ENCODE results near the gene FAM168A. TPM values are rescaled to one million over a fixed set of nuclear protein-coding genes. Genes with fewer than 3 reads are reported as not detected.

The FAM168A gene
- total and polyA plus RNA-seq, 10 donors, result 2.7 to 33.2 (median 22.7) TPM

DNA sequence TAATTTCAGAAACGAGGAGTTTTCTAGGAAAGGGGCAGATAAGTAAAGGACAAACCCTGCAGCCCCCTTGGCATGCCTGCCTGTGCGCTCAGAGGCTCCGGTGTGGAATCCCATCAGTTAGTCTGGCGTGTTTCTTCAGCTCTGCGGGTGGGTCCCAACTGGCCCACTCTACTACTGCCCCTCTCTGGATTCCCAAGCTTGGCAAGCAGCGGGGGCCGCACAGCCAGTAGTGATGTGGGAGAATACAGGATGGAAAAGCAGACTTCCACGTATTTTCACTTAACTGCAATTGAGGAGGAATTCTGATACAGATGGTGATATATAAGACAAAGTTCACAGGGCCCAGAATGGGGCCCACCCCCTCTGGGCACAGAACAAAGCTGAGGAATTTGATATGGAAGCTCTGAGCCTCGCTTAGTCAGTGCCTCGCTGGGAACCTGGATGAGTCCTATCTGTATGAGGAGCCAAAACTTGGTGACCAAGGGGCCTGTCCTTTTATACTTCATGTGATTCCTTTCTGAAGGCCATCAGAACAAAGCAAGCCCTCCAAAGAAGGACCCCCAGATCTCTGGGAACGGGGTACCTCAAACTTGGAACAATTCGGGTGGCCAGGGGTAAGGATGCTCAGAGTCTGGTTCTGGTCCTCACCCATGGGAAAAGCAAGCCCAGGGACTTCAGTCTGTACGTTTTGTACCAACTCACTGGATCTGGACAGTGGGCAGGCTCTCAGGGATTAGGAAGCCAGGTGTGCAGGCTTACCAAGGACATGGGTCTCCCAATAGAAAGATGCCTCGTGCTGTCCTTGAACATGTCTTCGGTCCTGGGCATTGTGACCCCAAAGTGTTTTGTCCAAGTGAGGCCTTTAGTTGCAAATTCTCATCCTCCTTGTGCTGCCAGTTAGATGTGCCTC is 195.7 kb downstream of the FAM168A start:
- 92 to 96% (median 95%) methylated on average over 15 of the region's 15 CpGs for WGBS, 5 donors

DNA sequence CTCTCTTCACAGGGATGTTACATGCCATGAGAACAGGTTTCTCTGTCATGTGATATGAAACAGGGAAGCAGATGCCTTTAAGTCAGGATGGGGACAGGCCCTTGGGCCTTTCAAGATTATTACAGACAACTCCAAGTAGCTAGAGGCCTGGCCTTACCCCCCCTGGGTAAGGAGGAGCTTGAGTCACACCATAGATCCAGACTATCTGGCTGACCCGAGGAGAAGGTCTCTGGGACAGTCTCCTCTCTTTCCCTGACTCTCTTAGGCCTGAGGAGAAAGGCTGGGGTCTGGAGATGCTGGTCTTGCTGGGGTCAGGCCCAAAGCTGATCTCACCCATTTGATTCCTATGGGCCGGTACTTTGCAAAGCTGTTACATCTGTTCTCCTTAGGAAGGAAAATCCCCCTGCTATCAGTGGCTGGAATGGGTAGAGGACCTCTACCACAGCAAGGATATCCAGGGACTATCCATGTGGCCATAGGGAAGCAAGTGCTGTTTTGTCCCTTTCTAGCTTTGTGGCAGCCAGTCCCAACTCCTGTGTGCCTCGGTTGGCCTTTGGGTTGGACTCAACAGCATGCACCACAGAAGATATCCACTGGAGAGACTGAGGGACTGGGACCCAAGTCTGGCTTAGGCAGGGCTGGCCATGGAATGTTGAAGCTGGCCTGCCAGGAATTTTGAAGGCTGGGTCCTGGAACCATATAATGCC is 196.5 kb downstream of the FAM168A start:
- TF ChIP-seq POLR2AphosphoS5 (IDR thresholded peaks at IDR 0.05), result peak in 1 of 3 donors; percentile 12
- TF ChIP-seq, protein P1, sequence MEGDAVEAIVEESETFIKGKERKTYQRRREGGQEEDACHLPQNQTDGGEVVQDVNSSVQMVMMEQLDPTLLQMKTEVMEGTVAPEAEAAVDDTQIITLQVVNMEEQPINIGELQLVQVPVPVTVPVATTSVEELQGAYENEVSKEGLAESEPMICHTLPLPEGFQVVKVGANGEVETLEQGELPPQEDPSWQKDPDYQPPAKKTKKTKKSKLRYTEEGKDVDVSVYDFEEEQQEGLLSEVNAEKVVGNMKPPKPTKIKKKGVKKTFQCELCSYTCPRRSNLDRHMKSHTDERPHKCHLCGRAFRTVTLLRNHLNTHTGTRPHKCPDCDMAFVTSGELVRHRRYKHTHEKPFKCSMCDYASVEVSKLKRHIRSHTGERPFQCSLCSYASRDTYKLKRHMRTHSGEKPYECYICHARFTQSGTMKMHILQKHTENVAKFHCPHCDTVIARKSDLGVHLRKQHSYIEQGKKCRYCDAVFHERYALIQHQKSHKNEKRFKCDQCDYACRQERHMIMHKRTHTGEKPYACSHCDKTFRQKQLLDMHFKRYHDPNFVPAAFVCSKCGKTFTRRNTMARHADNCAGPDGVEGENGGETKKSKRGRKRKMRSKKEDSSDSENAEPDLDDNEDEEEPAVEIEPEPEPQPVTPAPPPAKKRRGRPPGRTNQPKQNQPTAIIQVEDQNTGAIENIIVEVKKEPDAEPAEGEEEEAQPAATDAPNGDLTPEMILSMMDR (IDR thresholded peaks at IDR 0.05 in 8 of 11, conservative IDR thresholded peaks at IDR 0.05 in 3 of 11), result no peak
- Histone ChIP-seq H3K9me3 (no peaks in the 10 kb centered on the region), H3K36me3 (peaks cover 0 to 76% (median 29%) of the 10 kb centered on the region in 6 donors), H3K27me3 (replicated peaks in 1 of 7) (no peaks in the 10 kb centered on the region), H3K4me3 (no peak overlapping the region), H3K27ac (no peak overlapping the region), H3K4me1 (peaks cover 0 to 26% (median 7%) of the 10 kb centered on the region in 6 donors)
- WGBS, 5 donors, result 82 to 92% (median 87%) methylated on average over 2 to 3 of the region's 3 CpGs
- intact Hi-C loops (cut with DNase I; ENCODE audit: low total_unique reads), result no loop called here
- DNase-seq, result no peak

More for the DNA sequence above, 195.7 kb downstream of the FAM168A start:
- Histone ChIP-seq H3K27me3 (replicated peaks in 1 of 7) (no peaks in the 10 kb centered on the region), H3K36me3 (peaks cover 0 to 76% (median 28%) of the 10 kb centered on the region in 6 donors), H3K4me3 (no peak overlapping the region), H3K4me1 (peaks cover 0 to 26% (median 7%) of the 10 kb centered on the region in 6 donors), H3K9me3 (no peaks in the 10 kb centered on the region), H3K27ac (no peak overlapping the region)
- intact Hi-C loops (cut with DNase I; ENCODE audit: low total_unique reads), result no loop called here
- TF ChIP-seq, protein P1 (IDR thresholded peaks at IDR 0.05 in 8 of 11, conservative IDR thresholded peaks at IDR 0.05 in 3 of 11), result no peak
- peak in 1 of 3 donors; percentile 24 for TF ChIP-seq POLR2AphosphoS5 (IDR thresholded peaks at IDR 0.05)
- no peak for DNase-seq

DNA sequence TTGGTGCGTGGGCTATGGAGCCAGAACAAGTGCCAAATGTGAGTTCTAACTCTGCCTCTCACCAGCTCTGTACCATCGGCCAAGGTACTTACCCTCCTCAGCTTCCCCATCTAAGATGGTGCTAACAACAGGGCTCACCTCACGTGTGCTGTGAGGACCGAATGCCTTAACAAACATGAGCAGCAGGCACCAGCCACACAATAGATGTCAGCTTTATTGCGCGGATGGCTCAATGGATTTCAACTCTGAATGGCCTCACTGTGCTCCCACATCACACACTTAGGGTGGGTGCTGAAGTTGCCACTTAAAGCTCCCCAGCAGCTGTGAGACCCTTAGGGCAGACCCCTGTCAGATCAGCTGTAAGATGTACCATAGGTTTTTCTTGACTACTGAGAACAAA is 197.6 kb downstream of the FAM168A start:
- TF ChIP-seq, protein P1 (IDR thresholded peaks at IDR 0.05 in 8 of 11, conservative IDR thresholded peaks at IDR 0.05 in 3 of 11), result no peak
- TF ChIP-seq POLR2AphosphoS5 (IDR thresholded peaks at IDR 0.05), result peak in 1 of 3 donors; percentile 50
- H3K27me3 ChIP-seq (replicated peaks in 1 of 7), result no peaks in the 10 kb centered on the region
- 93 to 96% (median 95%) methylated on average over 6 of the region's 6 CpGs for WGBS, 5 donors
- intact Hi-C loops (cut with DNase I; ENCODE audit: low total_unique reads), result no loop called here
- peaks cover 0 to 20% (median 7%) of the 10 kb centered on the region in 6 donors for H3K4me1 ChIP-seq
- H3K4me3 ChIP-seq, result no peak overlapping the region
- DNase-seq, result no peak
- H3K36me3 ChIP-seq, result peaks cover 0 to 76% (median 33%) of the 10 kb centered on the region in 6 donors
- peak overlapping the region in 1 of 8 donors; percentile 27 for H3K27ac ChIP-seq
- no peaks in the 10 kb centered on the region for H3K9me3 ChIP-seq

DNA sequence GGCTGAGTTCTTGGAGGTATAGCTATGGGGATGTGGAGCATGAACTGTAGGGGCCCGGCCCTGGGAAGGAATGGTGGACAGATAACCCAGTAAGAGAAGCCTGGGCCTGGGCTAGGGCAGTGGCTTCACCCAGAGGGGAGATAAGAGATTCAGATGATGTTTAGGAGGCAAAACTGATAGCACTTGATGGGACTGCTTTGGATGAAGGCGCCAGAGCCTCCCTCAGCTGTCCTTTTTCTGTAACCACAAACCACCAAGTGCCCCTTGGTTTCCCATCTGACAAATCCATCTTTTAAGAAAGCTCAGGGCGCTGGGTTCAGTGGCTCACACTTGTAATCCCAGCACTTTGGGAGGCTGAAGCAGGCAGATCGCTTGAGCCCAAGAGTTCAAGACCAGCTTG is 198.3 kb downstream of the FAM168A start:
- peak overlapping the region in 1 of 8 donors; percentile 33 for H3K27ac ChIP-seq
- DNase-seq, result no peak
- intact Hi-C loops (cut with DNase I; ENCODE audit: low total_unique reads), result no loop called here
- peaks cover 0 to 17% (median 6%) of the 10 kb centered on the region in 6 donors for H3K4me1 ChIP-seq
- WGBS, 5 donors, result 59 to 74% (median 67%) methylated on average over 4 of the region's 4 CpGs
- no peak for TF ChIP-seq POLR2A (IDR thresholded peaks at IDR 0.05)
- TF ChIP-seq, protein P1 (IDR thresholded peaks at IDR 0.05 in 8 of 11, conservative IDR thresholded peaks at IDR 0.05 in 3 of 11), result no peak
- TF ChIP-seq POLR2AphosphoS5 (IDR thresholded peaks at IDR 0.05), result no peak
- no peaks in the 10 kb centered on the region for H3K27me3 ChIP-seq (replicated peaks in 1 of 7)
- H3K4me3 ChIP-seq, result no peak overlapping the region
- H3K36me3 ChIP-seq, result peaks cover 0 to 76% (median 38%) of the 10 kb centered on the region in 6 donors
- H3K9me3 ChIP-seq, result no peaks in the 10 kb centered on the region

All from spleen (tissue), 11 donors.